ENCODE results near the gene THPO. TPM values are rescaled to one million over a fixed set of nuclear protein-coding genes. Genes with fewer than 3 reads are reported as not detected.
"Not testable (repeated sequence)": the region's sequence is repeated elsewhere in the genome, so short reads cannot be mapped to it uniquely, and the experiment has no call there.

THPO gene
- total and polyA plus RNA-seq, 7 donors = 0.25 to 0.36 TPM; not detected in 5

DNA sequence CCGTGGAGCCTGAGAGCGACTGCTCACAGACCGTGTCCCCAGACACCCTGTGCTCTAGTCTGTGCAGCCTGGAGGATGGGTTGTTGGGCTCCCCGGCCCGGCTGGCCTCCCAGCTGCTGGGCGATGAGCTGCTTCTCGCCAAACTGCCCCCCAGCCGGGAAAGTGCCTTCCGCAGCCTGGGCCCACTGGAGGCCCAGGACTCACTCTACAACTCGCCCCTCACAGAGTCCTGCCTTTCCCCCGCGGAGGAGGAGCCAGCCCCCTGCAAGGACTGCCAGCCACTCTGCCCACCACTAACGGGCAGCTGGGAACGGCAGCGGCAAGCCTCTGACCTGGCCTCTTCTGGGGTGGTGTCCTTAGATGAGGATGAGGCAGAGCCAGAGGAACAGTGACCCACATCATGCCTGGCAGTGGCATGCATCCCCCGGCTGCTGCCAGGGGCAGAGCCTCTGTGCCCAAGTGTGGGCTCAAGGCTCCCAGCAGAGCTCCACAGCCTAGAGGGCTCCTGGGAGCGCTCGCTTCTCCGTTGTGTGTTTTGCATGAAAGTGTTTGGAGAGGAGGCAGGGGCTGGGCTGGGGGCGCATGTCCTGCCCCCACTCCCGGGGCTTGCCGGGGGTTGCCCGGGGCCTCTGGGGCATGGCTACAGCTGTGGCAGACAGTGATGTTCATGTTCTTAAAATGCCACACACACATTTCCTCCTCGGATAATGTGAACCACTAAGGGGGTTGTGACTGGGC, 33.3 kb downstream of the THPO start:
- intact Hi-C loops (cut with DNase I) = loop anchor here (5.0 kb wide), 1 partner anchor 42 kb away; no protein-coding TSS in a partner anchor

DNA sequence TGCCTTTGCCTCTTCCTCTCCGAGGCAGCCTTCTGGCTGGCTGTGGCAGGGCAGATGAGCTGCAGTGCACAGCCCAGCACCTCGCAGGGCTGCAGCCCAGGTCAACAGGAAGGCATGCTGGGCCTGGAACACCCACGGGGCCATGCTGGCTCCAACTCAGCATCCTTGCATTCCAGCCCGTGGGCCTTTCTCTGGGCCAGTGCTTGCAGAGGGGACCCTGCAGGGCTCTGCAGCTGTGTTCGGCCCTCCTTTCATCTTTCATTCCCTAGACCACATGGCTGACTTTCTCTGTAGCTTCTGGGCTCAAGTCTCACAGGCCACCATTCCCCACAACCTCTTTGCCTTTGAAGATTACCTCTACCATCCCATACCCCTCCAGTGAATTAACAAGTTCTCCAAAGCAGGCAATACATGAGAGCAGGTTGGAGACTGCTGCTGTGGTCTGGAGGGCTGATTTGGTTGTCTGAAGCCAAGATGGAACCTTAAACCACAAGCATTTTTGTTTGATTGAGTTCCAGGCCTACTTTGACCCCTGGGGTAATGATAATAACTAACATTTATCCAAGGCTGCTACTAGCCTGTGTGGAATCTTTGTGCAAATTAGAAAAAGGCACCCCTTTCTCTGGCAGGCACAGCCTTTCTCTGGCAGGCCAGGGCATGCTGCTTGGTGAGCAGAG, 34.7 kb downstream of the THPO start:
- 86 to 90% methylated on average over 5 of the region's 5 CpGs for WGBS, 2 donors
- intact Hi-C loops (cut with DNase I) = loop anchor here (5.0 kb wide), 1 partner anchor 41 kb away; no protein-coding TSS in a partner anchor
- peaks cover 0 to 32% (median 20%) of the 10 kb centered on the region in 4 donors for H3K4me1 ChIP-seq

More for the DNA sequence above, 33.3 kb downstream of the THPO start:
- Histone ChIP-seq H3K9me3 (no peaks in the 10 kb centered on the region), H3K27ac (peak overlapping the region in 3 of 4 donors; percentile 1 to 48 (median 46)), H3K4me3 (no peak overlapping the region), H3K36me3 (peaks cover 25 to 44% (median 38%) of the 10 kb centered on the region in 4 donors), H3K27me3 (no peaks in the 10 kb centered on the region), H3K4me1 (peaks cover 0 to 18% (median 6%) of the 10 kb centered on the region in 4 donors)
- TF ChIP-seq EP300 (IDR thresholded peaks at IDR 0.05) (no peak), POLR2AphosphoS5 (IDR thresholded peaks at IDR 0.05) (no peak), POLR2A (IDR thresholded peaks at IDR 0.05) (no peak)
- TF ChIP-seq, protein P1, sequence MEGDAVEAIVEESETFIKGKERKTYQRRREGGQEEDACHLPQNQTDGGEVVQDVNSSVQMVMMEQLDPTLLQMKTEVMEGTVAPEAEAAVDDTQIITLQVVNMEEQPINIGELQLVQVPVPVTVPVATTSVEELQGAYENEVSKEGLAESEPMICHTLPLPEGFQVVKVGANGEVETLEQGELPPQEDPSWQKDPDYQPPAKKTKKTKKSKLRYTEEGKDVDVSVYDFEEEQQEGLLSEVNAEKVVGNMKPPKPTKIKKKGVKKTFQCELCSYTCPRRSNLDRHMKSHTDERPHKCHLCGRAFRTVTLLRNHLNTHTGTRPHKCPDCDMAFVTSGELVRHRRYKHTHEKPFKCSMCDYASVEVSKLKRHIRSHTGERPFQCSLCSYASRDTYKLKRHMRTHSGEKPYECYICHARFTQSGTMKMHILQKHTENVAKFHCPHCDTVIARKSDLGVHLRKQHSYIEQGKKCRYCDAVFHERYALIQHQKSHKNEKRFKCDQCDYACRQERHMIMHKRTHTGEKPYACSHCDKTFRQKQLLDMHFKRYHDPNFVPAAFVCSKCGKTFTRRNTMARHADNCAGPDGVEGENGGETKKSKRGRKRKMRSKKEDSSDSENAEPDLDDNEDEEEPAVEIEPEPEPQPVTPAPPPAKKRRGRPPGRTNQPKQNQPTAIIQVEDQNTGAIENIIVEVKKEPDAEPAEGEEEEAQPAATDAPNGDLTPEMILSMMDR (IDR thresholded peaks at IDR 0.05) = no peak
- WGBS, 2 donors = 88 to 91% methylated on average over 24 of the region's 24 CpGs
- DNase-seq = no peak

DNA sequence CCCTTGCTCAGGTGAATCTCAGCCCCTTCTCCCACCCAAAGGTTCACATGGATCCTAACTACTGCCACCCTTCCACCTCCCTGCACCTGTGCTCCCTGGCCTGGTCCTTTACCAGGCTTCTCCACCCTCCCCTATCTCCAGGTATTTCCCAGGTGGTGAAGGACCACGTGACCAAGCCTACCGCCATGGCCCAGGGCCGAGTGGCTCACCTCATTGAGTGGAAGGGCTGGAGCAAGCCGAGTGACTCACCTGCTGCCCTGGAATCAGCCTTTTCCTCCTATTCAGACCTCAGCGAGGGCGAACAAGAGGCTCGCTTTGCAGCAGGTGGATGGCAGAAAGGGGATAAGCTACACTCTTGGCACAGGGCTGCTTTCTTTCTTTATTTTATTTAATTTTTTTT, 36.1 kb downstream of the THPO start:
- no peak for TF ChIP-seq EP300 (IDR thresholded peaks at IDR 0.05)
- TF ChIP-seq POLR2AphosphoS5 (IDR thresholded peaks at IDR 0.05) = no peak
- TF ChIP-seq, protein P1 (IDR thresholded peaks at IDR 0.05) = no peak
- TF ChIP-seq POLR2A (IDR thresholded peaks at IDR 0.05) = no peak
- no peak for DNase-seq
- H3K4me3 ChIP-seq = no peak overlapping the region
- intact Hi-C loops (cut with DNase I) = loop anchor here (5.0 kb wide), 1 partner anchor 40 kb away; no protein-coding TSS in a partner anchor
- no peaks in the 10 kb centered on the region for H3K27me3 ChIP-seq
- peaks cover 25 to 44% (median 38%) of the 10 kb centered on the region in 4 donors for H3K36me3 ChIP-seq
- WGBS, 2 donors = 84 to 92% methylated on average over 7 of the region's 7 CpGs
- H3K27ac ChIP-seq = no peak overlapping the region
- H3K4me1 ChIP-seq = peaks cover 3 to 46% (median 34%) of the 10 kb centered on the region in 4 donors
- H3K9me3 ChIP-seq = no peaks in the 10 kb centered on the region

More for the DNA sequence above, 34.7 kb downstream of the THPO start:
- Histone ChIP-seq H3K4me3 (no peak overlapping the region), H3K36me3 (peaks cover 25 to 44% (median 38%) of the 10 kb centered on the region in 4 donors), H3K27ac (no peak overlapping the region), H3K9me3 (no peaks in the 10 kb centered on the region), H3K27me3 (no peaks in the 10 kb centered on the region)
- DNase-seq = no peak
- TF ChIP-seq POLR2AphosphoS5 (IDR thresholded peaks at IDR 0.05) (no peak), POLR2A (IDR thresholded peaks at IDR 0.05) (no peak), EP300 (IDR thresholded peaks at IDR 0.05) (no peak)
- TF ChIP-seq, protein P1 (IDR thresholded peaks at IDR 0.05) = no peak

DNA sequence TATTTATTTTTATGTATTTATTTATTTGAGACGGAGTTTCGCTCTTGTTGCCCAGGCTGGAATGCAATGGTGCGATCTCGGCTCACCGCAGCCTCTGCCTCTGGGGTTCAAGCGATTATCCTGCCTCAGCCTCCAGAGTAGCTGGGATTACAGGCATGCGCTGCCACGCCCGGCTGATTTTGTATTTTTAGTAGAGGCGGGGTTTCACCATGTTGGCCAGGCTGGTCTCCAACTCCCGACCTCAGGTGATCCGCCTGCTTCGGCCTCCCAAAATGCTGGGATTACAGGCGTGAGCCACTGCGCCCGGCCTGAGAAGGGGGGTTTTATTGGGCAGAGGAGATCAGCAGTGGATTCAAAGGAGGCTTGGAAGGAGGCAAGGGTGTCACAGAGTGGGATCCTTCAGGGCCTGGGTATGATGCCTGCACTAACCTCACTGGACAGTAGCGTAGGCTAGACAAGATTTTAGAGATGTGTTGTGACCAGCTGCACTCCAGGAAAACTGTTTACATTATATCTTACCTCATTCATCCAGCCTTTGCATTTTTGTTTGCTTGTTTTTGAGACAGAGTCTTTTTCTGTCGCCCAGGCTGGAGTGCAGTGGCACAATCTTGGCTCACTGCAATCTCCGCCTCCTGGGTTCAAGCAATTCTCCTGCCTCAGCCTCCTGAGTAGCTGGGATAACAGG, 38.4 kb downstream of the THPO start:
- Histone ChIP-seq H3K27ac (peak overlapping the region; percentile 95 to 100 (median 99)), H3K36me3 (peaks cover 21 to 42% (median 35%) of the 10 kb centered on the region in 4 donors), H3K4me1 (peaks cover 3 to 42% (median 42%) of the 10 kb centered on the region in 4 donors)
- intact Hi-C loops (cut with DNase I) = loop anchor here (2.0 to 10.0 kb wide), 3 partner anchors 23 to 705 kb away; partner anchors contain the start of gene KLHL24
- DNase-seq, H3K9me3 ChIP-seq, H3K4me3 ChIP-seq, H3K27me3 ChIP-seq: not testable (repeated sequence)
- 90 to 92% methylated on average over 19 of the region's 19 CpGs for WGBS, 2 donors
